Caco-2 (cell line): ENCODE data around the gene JAG2. TPM values are rescaled to one million over a fixed set of nuclear protein-coding genes. Genes with fewer than 3 reads are reported as not detected.
A peak's percentile ranks its signal among the peaks of the same experiment; 100 is the strongest.

Source experiments
- BruUV-seq: library from RNA; stranded (reverse); fragments of 400-500 nt; replicated peaks from 2 replicates; lab custom pipeline; 2021; lab: Mats Ljungman, UMichigan
- CTCF ChIA-PET: fragments of 300-600 bp; sonication (Branson Sonifier 250); formaldehyde crosslinking; loops from one replicate; lab custom pipeline; 2022; ENCODE audit warnings: antibody characterized with exemption; lab: Charles Lee
- POLR2A ChIA-PET: fragments of 300-600 bp; sonication (Branson Sonifier 250); formaldehyde crosslinking; loops from one replicate; lab custom pipeline; 2022; ENCODE audit warnings: antibody characterized with exemption; lab: Charles Lee
- DNase-seq, 2 experiments: peaks; one replicate each; pipeline versions ENCODE4 v3.0.0 to v3.0.0-alpha.2; 2020 to 2022
- H3K27me3 ChIP-seq: replicated peaks from 2 replicates; pipeline ENCODE4 v1.6.0; 2011; ENCODE audit warnings: low read length; ENCODE audit not compliant: control insufficient read depth, insufficient read depth
- H3K36me3 ChIP-seq: 2 replicates; pipeline ENCODE4 v1.5.1; 2011; ENCODE audit warnings: low read length; ENCODE audit not compliant: control insufficient read depth, insufficient read depth
- H3K4me1 ChIP-seq: fragments of 250-450 bp; sonication (Bioruptor Pico); 2 replicates; pipeline ENCODE4 v1.5.1; 2020; ENCODE audit warnings: mild to moderate bottlenecking
- H3K4me3 ChIP-seq: 2 replicates; pipeline ENCODE4 v1.5.1; 2011; ENCODE audit warnings: low read depth, mild to moderate bottlenecking, control low read depth, low read length
- H3K9me3 ChIP-seq: fragments of 250-450 bp; sonication (Bioruptor Pico); 2 replicates; pipeline ENCODE4 v1.5.1; 2020; ENCODE audit warnings: mild to moderate bottlenecking, moderate library complexity
- H3K27ac Mint-ChIP-seq: one replicate; pipeline ENCODE4 v1.8.0; 2022; ENCODE audit warnings: mixed read lengths; ENCODE audit not compliant: unreplicated experiment
- H3K27me3 Mint-ChIP-seq: one replicate; pipeline ENCODE4 v1.8.0; 2022; ENCODE audit warnings: mixed read lengths; ENCODE audit not compliant: insufficient read depth, unreplicated experiment
- H3K36me3 Mint-ChIP-seq: one replicate; pipeline ENCODE4 v1.8.0; 2022; ENCODE audit warnings: mild to moderate bottlenecking, mixed read lengths; ENCODE audit not compliant: insufficient read depth, unreplicated experiment
- H3K4me1 Mint-ChIP-seq: one replicate; pipeline ENCODE4 v1.8.0; 2022; ENCODE audit warnings: low read depth, mixed read lengths; ENCODE audit not compliant: unreplicated experiment
- H3K4me3 Mint-ChIP-seq: one replicate; pipeline ENCODE4 v1.8.0; 2022; ENCODE audit warnings: mild to moderate bottlenecking, moderate library complexity, mixed read lengths; ENCODE audit not compliant: unreplicated experiment
- H3K9me3 Mint-ChIP-seq: one replicate; pipeline ENCODE4 v1.8.0; 2022; ENCODE audit warnings: mixed read lengths; ENCODE audit not compliant: unreplicated experiment
- CTCF ChIP-seq, 2 experiments: fragments of 200-600 bp in 1 of 2; IDR thresholded peaks; 1 replicate in 1 of 2; 2 replicates in 1 of 2; pipeline versions ENCODE4 v1.5.1 to v1.8.0; 2011 to 2022; ENCODE audit warnings: antibody characterized with exemption in 1 of 2, control low read depth in 1 of 2, inconsistent platforms in 1 of 2, low read depth in 1 of 2, low read length in 1 of 2, mild to moderate bottlenecking in 1 of 2, moderate library complexity in 1 of 2; ENCODE audit not compliant: insufficient read depth in 1 of 2, severe bottlenecking in 1 of 2, unreplicated experiment in 1 of 2
- intact Hi-C: fragments of 100-400 bp; cut with micrococcal nuclease; formaldehyde crosslinking; loops from one replicate; pipeline ENCODE4 v1.10.0; 2022; ENCODE audit not compliant: unreplicated experiment
- total RNA-seq: library from RNA; stranded (reverse); gene quantifications from 2 replicates; pipeline ENCODE4 v1.2.3, GENCODE V29; 2022

JAG2 gene
- total RNA-seq, 1 experiment from 2014 or later: 43.0 TPM

DNA sequence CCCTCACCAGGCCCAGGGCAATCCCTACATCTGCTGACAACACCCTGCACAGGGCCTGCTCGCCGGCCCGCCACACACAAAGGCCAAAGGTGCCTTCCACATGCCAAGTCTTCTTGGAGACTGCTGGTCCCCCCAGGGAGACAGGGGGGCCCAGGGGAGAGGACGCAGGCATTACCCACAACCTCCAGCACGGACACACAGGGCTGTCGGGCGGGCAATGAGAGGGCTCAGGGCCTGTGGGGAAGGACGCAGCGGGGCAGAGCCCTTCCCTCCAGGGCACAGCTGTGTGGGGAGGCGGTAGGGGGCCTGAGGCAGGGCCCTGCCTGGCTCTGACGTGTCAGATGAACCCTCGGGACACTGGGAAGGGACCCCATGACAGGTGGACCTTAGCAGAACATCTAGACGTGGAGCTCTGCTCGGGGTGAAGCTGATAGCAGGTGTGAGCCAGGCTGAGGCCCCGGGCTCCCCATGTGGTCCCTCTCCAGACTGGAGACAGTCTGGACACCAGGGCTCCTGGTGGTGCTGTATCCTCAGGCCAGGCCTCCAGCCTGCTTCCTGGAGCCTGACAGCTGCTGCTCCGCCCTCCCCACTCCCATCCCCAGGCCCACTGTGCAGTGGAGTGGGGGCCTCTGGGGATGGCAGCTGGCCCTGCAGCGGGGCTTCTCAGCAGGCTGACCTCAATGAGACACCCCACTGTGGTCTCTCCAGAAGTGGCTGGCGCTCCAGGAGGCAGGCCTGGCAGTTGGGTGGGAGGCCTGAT, 44.1 kb upstream of the JAG2 start:
- no peak for TF ChIP-seq CTCF (IDR thresholded peaks at IDR 0.05; ENCODE audit: insufficient read depth in 1 of 2, low read depth in 1 of 2, low read length in 1 of 2, severe bottlenecking in 1 of 2, unreplicated experiment in 1 of 2)
- Histone ChIP-seq H3K4me1 (no peaks in the 10 kb centered on the region), H3K9me3 (no peaks in the 10 kb centered on the region), H3K36me3 (peaks cover 1% of the 10 kb centered on the region; the same call in 1 of the 2 replicates), H3K27me3 (no peaks in the 10 kb centered on the region), H3K4me3 (no peak overlapping the region)
- no peak overlapping the region for H3K4me3 Mint-ChIP-seq
- peaks cover 15% of the 10 kb centered on the region for H3K36me3 Mint-ChIP-seq
- H3K27ac Mint-ChIP-seq: peak overlapping the region; percentile 59
- BruUV-seq: no TSS peak
- no peaks in the 10 kb centered on the region for H3K9me3 Mint-ChIP-seq
- ChIA-PET CTCF (no interaction called here), POLR2A (no interaction called here)
- DNase-seq: no peak
- no peaks in the 10 kb centered on the region for H3K4me1 Mint-ChIP-seq
- intact Hi-C loops: no loop called here
- no peaks in the 10 kb centered on the region for H3K27me3 Mint-ChIP-seq

- BruUV-seq: no TSS peak
- H3K9me3 Mint-ChIP-seq: no peaks in the 10 kb centered on the region
- H3K27ac Mint-ChIP-seq: peak overlapping the region; percentile 59
- Histone ChIP-seq H3K4me1 (no peaks in the 10 kb centered on the region), H3K9me3 (no peaks in the 10 kb centered on the region), H3K36me3 (0 out of 2 replicates have a peak, but pooled peaks cover 1% of the 10 kb centered on the region), H3K4me3 (no peak overlapping the region), H3K27me3 (no peaks in the 10 kb centered on the region)
- ChIA-PET POLR2A (no interaction called here), CTCF (no interaction called here)
- H3K4me3 Mint-ChIP-seq: no peak overlapping the region
- no peak for DNase-seq
- no peaks in the 10 kb centered on the region for H3K4me1 Mint-ChIP-seq
- H3K36me3 Mint-ChIP-seq: peaks cover 15% of the 10 kb centered on the region
- intact Hi-C loops: no loop called here
- TF ChIP-seq CTCF (IDR thresholded peaks at IDR 0.05; ENCODE audit: insufficient read depth in 1 of 2, low read depth in 1 of 2, low read length in 1 of 2, severe bottlenecking in 1 of 2, unreplicated experiment in 1 of 2): no peak
- H3K27me3 Mint-ChIP-seq: no peaks in the 10 kb centered on the region
These were observed 43.1 kb upstream of the JAG2 start for GRCh38 chr14:105211758-105212089.

GRCh38 chr14:105211086-105211757, 42.6 kb upstream of the JAG2 start:
- no TSS peak for BruUV-seq
- Histone ChIP-seq H3K9me3 (no peaks in the 10 kb centered on the region), H3K36me3 (0 out of 2 replicates have a peak, but pooled peaks cover 1% of the 10 kb centered on the region), H3K4me3 (no peak overlapping the region), H3K4me1 (no peaks in the 10 kb centered on the region), H3K27me3 (no peaks in the 10 kb centered on the region)
- no peak for TF ChIP-seq CTCF (IDR thresholded peaks at IDR 0.05; ENCODE audit: insufficient read depth in 1 of 2, low read depth in 1 of 2, low read length in 1 of 2, severe bottlenecking in 1 of 2, unreplicated experiment in 1 of 2)
- ChIA-PET CTCF (no interaction called here), POLR2A (no interaction called here)
- no peak for DNase-seq
- Mint-ChIP-seq H3K4me1 (no peaks in the 10 kb centered on the region), H3K4me3 (no peak overlapping the region), H3K27me3 (no peaks in the 10 kb centered on the region), H3K27ac (no peak overlapping the region), H3K9me3 (no peaks in the 10 kb centered on the region), H3K36me3 (peaks cover 15% of the 10 kb centered on the region)
- intact Hi-C loops: no loop called here
